IMR-90 (cell line): ENCODE results near the gene MICU1. TPM values are rescaled to one million over a fixed set of nuclear protein-coding genes. Genes with fewer than 3 reads are reported as not detected.
"Not testable (repeated sequence)": the region's sequence is repeated elsewhere in the genome, so short reads cannot be mapped to it uniquely, and the experiment has no call there.

ENCODE experiments used
- ATAC-seq: fragments of 200-7000 bp; cut with Tn5 transposase; 2 replicates; pipeline ENCODE4 v1.9.1; 2020; ENCODE audit warnings: low read depth, mild to moderate bottlenecking, moderate library complexity
- BruUV-seq: library from RNA; stranded (reverse); fragments of 400-500 nt; replicated peaks from 2 replicates; lab custom pipeline; 2021; lab: Mats Ljungman, UMichigan
- CTCF ChIA-PET: fragments of 300-600 bp; formaldehyde crosslinking; extraction: SDS; loops from one replicate; lab custom pipeline; 2021; ENCODE audit warnings: antibody characterized with exemption; lab: Yijun Ruan, JAX
- POLR2A ChIA-PET: fragments of 300-600 bp; sonication (Branson Sonifier 250); formaldehyde crosslinking; loops from one replicate; lab custom pipeline; 2022; ENCODE audit warnings: antibody characterized with exemption; ENCODE audit not compliant: unreplicated experiment; lab: Charles Lee
- DNase-seq: peaks from one replicate; pipeline ENCODE4 v3.0.0; 2013
- H2AFZ ChIP-seq: replicated peaks from 2 replicates; pipeline ENCODE3; 2013; ENCODE audit warnings: low read length, mild to moderate bottlenecking; ENCODE audit not compliant: poor library complexity
- H2AK5ac ChIP-seq: 2 replicates; pipeline ENCODE4 v1.6.1; 2013; ENCODE audit warnings: low read depth, low read length, inconsistent platforms
- H2AK9ac ChIP-seq: replicated peaks from 2 replicates; pipeline ENCODE3; 2013; ENCODE audit warnings: mild to moderate bottlenecking, low read depth, low read length, moderate library complexity; ENCODE audit not compliant: poor library complexity
- H2BK120ac ChIP-seq: 2 replicates; pipeline ENCODE4 v1.6.1; 2013; ENCODE audit warnings: low read depth, low read length, inconsistent platforms
- H2BK15ac ChIP-seq: 3 replicates; pipeline ENCODE4 v1.6.1; 2013; ENCODE audit warnings: low read depth, low read length, inconsistent platforms
- H2BK20ac ChIP-seq: 2 replicates; pipeline ENCODE4 v1.6.1; 2013; ENCODE audit warnings: low read depth, mild to moderate bottlenecking, inconsistent platforms, low read length, moderate library complexity
- H2BK5ac ChIP-seq: 2 replicates; pipeline ENCODE4 v1.6.1; 2013; ENCODE audit warnings: mild to moderate bottlenecking, low read depth, low read length, inconsistent platforms; ENCODE audit not compliant: poor library complexity, severe bottlenecking
- H3K14ac ChIP-seq: replicated peaks from 2 replicates; pipeline ENCODE4 v1.6.1; 2013; ENCODE audit warnings: low read depth, low read length, inconsistent platforms
- H3K18ac ChIP-seq: 2 replicates; pipeline ENCODE4 v1.6.1; 2013; ENCODE audit warnings: low read depth, low read length, control low read depth
- H3K23ac ChIP-seq: 2 replicates; pipeline ENCODE4 v1.6.1; 2013; ENCODE audit warnings: low read depth, low read length, inconsistent platforms
- H3K27ac ChIP-seq: 2 replicates; pipeline ENCODE4 v1.5.1; 2013; ENCODE audit warnings: mild to moderate bottlenecking, control low read depth, low read length; ENCODE audit not compliant: insufficient read depth
- H3K27me3 ChIP-seq: 2 replicates; pipeline ENCODE4 v1.6.1; 2013; ENCODE audit warnings: low read length; ENCODE audit not compliant: control insufficient read depth, insufficient read depth
- H3K36me3 ChIP-seq: 2 replicates; pipeline ENCODE4 v1.6.1; 2013; ENCODE audit warnings: low read length, mixed read lengths; ENCODE audit not compliant: control insufficient read depth, insufficient read depth
- H3K4ac ChIP-seq: 2 replicates; pipeline ENCODE4 v1.6.1; 2013; ENCODE audit warnings: low read depth, low read length, inconsistent platforms
- H3K4me1 ChIP-seq: 2 replicates; pipeline ENCODE4 v1.6.1; 2013; ENCODE audit warnings: low read length, mixed read lengths; ENCODE audit not compliant: control insufficient read depth, insufficient read depth
- H3K4me2 ChIP-seq: 2 replicates; pipeline ENCODE4 v1.6.1; 2013; ENCODE audit warnings: low read depth, mild to moderate bottlenecking, control low read depth, low read length, moderate library complexity
- H3K4me3 ChIP-seq: 2 replicates; pipeline ENCODE4 v1.5.1; 2013; ENCODE audit warnings: low read depth, mild to moderate bottlenecking, control low read depth, low read length, moderate library complexity; ENCODE audit not compliant: insufficient read depth
- H3K56ac ChIP-seq: 2 replicates; pipeline ENCODE4 v1.6.1; 2013; ENCODE audit warnings: low read length, inconsistent platforms; ENCODE audit not compliant: insufficient read depth; ENCODE audit errors: extremely low read depth
- H3K79me1 ChIP-seq, 2 experiments: 2 replicates each; pipeline ENCODE4 v1.6.1; 2013; ENCODE audit warnings: low read length in 2 of 2, inconsistent platforms in 1 of 2, low read depth in 1 of 2
- H3K9ac ChIP-seq: 2 replicates; pipeline ENCODE4 v1.6.1; 2013; ENCODE audit warnings: low read depth, low read length, control low read depth
- H3K9me1 ChIP-seq: 2 replicates; pipeline ENCODE4 v1.6.1; 2013; ENCODE audit warnings: low read length, inconsistent platforms; ENCODE audit not compliant: insufficient read depth
- H3K9me3 ChIP-seq: 2 replicates; pipeline ENCODE4 v1.6.1; 2013; ENCODE audit warnings: low read length; ENCODE audit not compliant: control insufficient read depth, insufficient read depth
- H4K20me1 ChIP-seq: 2 replicates; pipeline ENCODE4 v1.6.1; 2013; ENCODE audit warnings: low read length, inconsistent platforms; ENCODE audit not compliant: insufficient read depth
- H4K5ac ChIP-seq: 2 replicates; pipeline ENCODE4 v1.6.1; 2013; ENCODE audit warnings: mild to moderate bottlenecking, low read depth, low read length, control low read depth
- H4K8ac ChIP-seq, 2 experiments: 2 replicates each; pipeline ENCODE4 v1.6.1; 2013; ENCODE audit warnings: low read depth in 2 of 2, low read length in 2 of 2, control low read depth in 1 of 2, inconsistent platforms in 1 of 2
- H4K91ac ChIP-seq: 2 replicates; pipeline ENCODE4 v1.6.1; 2013; ENCODE audit warnings: low read depth, low read length, inconsistent platforms; ENCODE audit not compliant: insufficient read depth
- WGBS, 2 experiments: methylation state at CpG; one replicate each; pipeline versions ENCODE4 v1.1.5 to v1.1.7; 2013; ENCODE audit warnings: missing lambda C conversion rate in 2 of 2; ENCODE audit not compliant: insufficient read length in 1 of 2; ENCODE audit errors: extremely low coverage in 2 of 2; 5-methylcytosine and 5-hydroxymethylcytosine counted together
- dilution Hi-C: fragments of 300-500 bp; cut with HindIII; formaldehyde crosslinking; loops from one replicate; pipeline ENCODE4 v1.14.3; 2018; ENCODE audit warnings: low sequenced_read_pairs; ENCODE audit not compliant: unreplicated experiment
- in situ Hi-C: fragments of 300-500 bp; cut with MboI; formaldehyde crosslinking; loops from 3 replicates; pipeline ENCODE4 v1.14.3; 2019; ENCODE audit warnings: low sequenced_read_pairs, inconsistent platforms, mixed read lengths
- intact Hi-C: fragments of 100-400 bp; cut with micrococcal nuclease; formaldehyde crosslinking; loops from 2 replicates; pipeline ENCODE4 v1.10.0; 2022
- polyA plus RNA-seq, 3 experiments: library from polyadenylated mRNA; depleted of rRNA; stranded (reverse); fragments of >200 nt; gene quantifications; 2 replicates each; pipeline ENCODE4 v1.2.3, GENCODE V29; 2012; ENCODE audit warnings: low replicate concordance in 1 of 3
- total RNA-seq: library from RNA; depleted of rRNA; stranded (reverse); fragments of >200 nt; gene quantifications from 2 replicates; pipeline ENCODE4 v1.2.3, GENCODE V29; 2012

The MICU1 gene
- total and polyA plus RNA-seq, 2 of the 4 experiments (the other 2 are of a cell fraction) = 43.6 to 44.7 TPM

- H2BK120ac ChIP-seq, H3K9me3 ChIP-seq, H3K4ac ChIP-seq, H3K9me1 ChIP-seq, H3K56ac ChIP-seq, H3K27ac ChIP-seq, H3K4me1 ChIP-seq, H2AFZ ChIP-seq, dilution Hi-C loops, H2BK5ac ChIP-seq, H4K20me1 ChIP-seq, H3K36me3 ChIP-seq, H4K8ac ChIP-seq, BruUV-seq, CTCF ChIA-PET, H2AK5ac ChIP-seq, H2AK9ac ChIP-seq, ATAC-seq, POLR2A ChIA-PET, H3K79me1 ChIP-seq, H3K4me3 ChIP-seq, DNase-seq, H3K14ac ChIP-seq, H3K18ac ChIP-seq, H4K91ac ChIP-seq, intact Hi-C loops, H3K4me2 ChIP-seq, H3K9ac ChIP-seq, H2BK20ac ChIP-seq, in situ Hi-C loops, H4K5ac ChIP-seq, H2BK15ac ChIP-seq, H3K27me3 ChIP-seq, H3K23ac ChIP-seq: not testable (repeated sequence)
- no CpG with 5 or more reads among the region's 4 CpGs for WGBS, 2 experiments
These were observed 194.9 kb downstream of the MICU1 start for GRCh38 chr10:72430936-72431335.
